Measurements from ENCODE around the gene SVIL. TPM values are rescaled to one million over a fixed set of nuclear protein-coding genes. Genes with fewer than 3 reads are reported as not detected.
"Not testable (repeated sequence)": the region's sequence is repeated elsewhere in the genome, so short reads cannot be mapped to it uniquely, and the experiment has no call there.

Gene SVIL
- total RNA-seq, 1 experiment from 2014 or later = 0.94 TPM

DNA sequence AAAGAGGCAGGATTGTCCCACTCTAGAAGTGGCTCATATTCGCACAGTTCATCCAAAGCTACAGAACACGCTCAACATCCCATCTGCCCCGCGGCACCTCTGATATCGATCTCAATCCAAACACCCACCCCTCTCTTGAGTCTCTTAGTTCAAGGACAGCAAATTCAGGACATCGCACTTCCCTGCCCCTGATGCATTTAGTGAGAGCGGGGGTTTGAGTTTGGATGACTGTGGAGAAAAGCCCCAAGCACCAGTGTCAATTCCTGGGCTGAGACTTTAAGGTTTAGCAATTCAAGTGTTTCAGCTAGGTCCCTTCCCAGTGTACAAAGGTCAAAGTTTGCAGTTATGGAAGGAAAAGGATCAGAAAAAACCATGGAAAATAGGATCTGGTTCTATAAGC is 179.7 kb downstream of the SVIL start:
- no peak for DNase-seq (ENCODE audit: low read depth)

GRCh38 chr10:29454250-29454649 is 180.5 kb downstream of the SVIL start:
- no peak for DNase-seq (ENCODE audit: low read depth)

GRCh38 chr10:29452546-29452945 is 182.2 kb downstream of the SVIL start:
- no peak for DNase-seq (ENCODE audit: low read depth)

- no peak for DNase-seq (ENCODE audit: low read depth)
Observed at GRCh38 chr10:29451946-29452345, 182.8 kb downstream of the SVIL start.

DNA sequence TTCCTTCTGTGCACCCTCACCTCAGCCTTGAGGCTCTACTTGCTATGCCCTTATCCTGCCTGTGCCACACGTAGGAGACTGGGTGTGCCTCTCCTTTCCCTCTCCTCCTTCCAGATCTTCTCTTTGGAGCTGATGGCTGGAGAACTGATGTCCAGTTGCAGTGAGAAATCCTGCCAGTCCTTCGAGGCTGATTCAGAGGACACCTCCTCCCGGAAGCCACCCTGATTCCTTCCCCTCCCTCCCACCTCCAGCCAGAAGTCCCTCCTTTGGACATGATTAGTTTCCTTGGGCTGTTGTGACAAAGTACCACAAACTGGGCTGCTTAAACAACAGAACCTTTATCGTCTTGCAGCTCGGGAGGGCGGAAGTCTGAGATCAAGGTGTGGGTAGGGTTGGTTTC is 184.4 kb downstream of the SVIL start:
- DNase-seq (ENCODE audit: low read depth) = no peak

DNA sequence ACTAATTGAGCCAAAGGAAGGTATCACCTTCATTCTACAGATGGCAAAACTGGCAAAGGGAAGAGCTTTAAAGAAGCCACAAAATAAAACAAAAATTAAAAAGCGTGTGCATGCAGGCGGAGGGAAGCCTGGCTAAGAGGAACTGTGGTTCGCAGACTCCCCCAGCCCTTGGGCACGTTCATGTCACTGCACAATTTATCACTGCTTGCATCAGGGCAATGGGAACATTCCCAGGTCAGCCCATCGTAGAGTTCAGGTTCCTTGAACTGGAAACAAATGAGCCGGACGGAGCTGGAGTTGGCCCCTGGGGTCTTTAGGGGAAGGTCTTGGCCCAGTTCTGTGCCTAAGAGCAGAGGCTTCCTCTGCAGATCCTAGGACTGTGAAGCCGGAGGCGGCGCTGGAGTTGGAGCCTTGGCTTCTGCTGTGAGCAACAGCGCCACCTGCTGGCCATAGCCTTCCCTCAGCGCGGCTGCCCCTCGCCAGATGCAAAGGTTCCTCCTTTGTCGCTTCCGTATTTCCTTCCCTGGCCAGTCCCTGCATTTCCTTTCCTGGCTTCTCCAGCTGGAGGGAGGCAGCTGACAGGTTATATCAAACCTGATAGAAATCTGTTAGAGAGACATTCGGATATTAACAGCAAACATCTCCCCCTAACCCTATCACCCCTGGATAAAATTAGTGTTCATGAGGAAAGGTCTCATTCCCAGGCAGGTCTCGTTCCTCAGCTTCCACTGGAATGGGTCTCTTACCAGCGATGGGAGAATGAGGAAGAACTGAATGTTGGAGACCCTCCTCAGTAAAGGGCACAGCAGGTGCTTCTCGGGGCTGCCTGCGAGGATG is 185.8 kb downstream of the SVIL start:
- DNase-seq (ENCODE audit: low read depth) = peak; percentile 32

DNA sequence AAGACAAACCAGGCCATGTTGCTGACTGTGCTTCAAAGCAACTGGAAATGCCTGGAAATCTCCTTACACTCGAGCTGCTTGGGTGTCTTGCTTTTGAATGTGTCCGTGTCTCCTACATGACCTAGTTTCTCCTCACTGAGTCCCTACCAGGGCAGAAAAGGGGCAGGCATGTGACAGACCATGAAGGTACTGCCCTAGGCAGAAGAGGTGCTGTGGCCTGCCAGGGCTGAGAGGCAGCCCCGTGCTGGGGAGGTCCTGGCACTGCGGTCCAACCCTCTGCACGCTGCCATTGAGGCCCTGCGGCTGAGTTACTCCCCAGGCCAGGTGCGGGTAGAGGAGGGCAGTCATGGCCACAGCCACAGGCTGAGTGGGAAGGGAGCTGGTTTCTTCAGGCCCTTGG is 186.6 kb downstream of the SVIL start:
- no peak for DNase-seq (ENCODE audit: low read depth)

DNA sequence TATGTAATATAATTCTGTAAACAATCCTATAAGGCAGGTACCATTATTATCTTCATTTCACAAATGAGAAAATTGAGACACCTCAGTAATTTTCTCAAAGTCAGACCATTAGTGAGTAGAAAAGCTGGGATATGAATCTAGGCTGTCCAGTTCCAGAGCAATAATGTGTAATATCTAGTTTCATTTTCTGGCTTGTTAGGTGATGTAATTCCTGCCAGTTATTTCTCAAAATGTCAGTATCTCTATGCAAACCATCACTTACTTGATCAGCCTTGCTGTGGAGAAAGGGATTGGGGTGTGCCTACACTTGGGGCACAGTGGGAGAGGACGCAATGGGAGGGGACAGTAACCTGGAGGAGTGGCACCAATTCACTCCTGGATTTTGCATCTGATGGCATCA is 188.4 kb downstream of the SVIL start:
- no peak for DNase-seq (ENCODE audit: low read depth)

- DNase-seq (ENCODE audit: low read depth) = no peak
Observed at GRCh38 chr10:29443745-29444523, 190.8 kb downstream of the SVIL start.

DNA sequence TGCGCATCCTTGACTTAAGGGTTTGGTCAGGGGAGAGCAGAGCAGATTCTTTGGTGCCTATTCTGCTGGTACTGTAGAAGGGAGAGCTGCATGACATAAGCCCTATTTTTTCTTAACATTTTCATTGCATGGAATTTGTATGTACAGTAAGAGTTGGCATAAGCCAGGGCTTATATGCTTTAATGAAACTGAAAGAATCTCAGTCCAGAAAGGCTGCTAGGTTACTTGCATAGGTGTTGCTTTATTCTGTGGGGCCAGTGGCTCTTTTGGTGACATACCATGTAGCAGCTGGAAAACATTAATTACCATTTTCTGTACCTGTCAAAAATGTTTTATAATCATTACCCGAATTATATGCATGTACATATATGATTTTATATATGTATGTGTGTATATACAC is 193.8 kb downstream of the SVIL start:
- no peak for DNase-seq (ENCODE audit: low read depth)

DNA sequence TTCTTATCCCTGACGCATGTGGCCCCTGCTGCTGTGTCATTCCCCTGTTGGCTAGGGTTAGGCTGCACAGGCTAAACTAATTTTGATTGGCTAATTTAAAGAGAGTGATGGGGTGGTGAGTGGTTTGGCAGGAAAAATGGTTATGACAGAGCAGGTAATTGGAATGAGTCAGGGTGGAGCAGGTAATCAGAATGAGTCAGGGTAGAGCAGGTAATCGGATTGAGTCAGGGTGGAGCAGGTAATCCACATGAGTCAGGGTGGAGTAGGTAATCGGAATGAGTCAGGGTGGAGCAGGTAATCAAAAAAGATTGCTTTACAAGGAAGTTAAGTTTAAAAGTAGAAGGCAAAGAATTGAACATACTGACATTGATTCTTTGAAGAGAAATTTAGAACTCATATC is 195.8 kb downstream of the SVIL start:
- not testable (repeated sequence) for DNase-seq (ENCODE audit: low read depth)

DNA sequence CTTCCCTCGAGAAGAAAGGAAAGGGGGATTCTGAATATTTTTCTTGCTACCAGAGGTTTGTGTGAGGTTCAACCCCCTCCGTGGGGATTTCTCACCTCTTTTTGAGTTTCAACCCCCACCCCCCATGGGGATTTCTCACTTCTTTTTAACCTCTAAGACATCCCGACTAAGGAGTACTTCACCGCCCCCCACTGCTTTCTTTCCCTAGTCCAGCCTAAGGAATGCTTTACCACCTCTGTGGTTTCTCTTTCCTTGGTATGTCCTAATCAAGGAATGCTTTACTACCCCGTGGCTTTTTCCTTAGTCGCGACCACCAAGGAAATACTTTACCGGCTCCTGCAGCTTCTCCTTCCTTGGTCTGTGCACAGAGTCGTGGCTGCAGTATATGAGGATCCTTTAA is 196.5 kb downstream of the SVIL start:
- peak; percentile 26 for DNase-seq (ENCODE audit: low read depth)

DNA sequence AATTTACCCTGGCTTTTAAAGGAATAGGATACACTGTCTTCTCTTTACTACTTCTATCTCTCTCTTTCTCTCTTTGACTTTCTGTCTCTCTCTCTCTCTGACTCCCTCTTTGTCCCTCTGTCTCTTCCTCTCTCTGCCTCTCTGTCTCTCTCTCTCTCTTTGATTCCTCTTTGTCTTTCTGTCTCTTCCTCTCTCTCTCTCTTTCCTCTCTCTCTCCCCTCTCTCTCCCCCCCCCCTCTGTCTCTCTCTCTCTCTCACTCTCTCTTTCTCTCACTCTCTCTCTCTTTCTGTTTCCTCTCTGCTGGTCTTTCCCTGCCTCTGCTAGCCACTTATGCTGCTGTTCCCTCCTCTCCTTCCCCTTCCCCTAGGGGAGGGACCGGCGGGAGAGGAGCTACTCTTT is 196.9 kb downstream of the SVIL start:
- DNase-seq (ENCODE audit: low read depth) = no peak

- peak; percentile 65 for DNase-seq (ENCODE audit: low read depth)
Observed at GRCh38 chr10:29435809-29436501, 198.8 kb downstream of the SVIL start.

DNA sequence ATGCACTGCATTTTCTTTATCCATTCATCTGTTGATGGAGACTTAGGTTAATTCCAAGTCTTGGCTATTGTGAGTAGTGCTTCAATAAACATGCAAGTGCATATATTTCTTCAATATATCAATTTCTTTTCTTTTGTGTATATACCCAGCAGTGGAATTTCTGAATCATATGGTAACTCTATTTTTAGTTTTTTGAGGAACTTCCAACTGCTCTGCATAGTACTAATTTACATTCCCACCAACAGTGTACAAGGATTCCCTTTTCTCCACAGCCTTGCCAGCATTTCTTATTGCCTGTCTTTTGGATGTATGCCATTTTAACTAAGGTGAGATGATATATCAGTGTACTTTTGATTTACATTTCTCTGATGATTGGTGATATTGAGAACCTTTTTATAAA is 200.7 kb downstream of the SVIL start:
- no peak for DNase-seq (ENCODE audit: low read depth)

DNA sequence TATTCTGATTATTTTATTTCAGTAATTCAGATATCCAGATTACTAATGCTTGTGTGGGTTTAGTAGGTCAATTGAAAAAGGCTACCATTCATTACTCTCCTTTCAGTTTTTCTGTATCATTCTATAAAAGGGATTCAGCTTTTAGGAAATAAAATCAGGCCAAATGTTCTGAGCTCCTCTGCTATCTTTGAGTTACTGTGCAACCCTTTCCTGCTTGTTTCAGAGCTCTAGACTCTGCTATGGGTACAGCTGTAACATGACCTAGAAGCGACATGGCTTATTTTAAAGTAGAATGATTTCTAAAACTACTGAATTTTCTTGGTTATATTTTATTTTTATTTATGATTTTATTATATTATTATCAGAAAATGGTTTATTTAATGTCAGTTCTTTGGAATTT is 203.1 kb downstream of the SVIL start:
- no peak for DNase-seq (ENCODE audit: low read depth)

DNA sequence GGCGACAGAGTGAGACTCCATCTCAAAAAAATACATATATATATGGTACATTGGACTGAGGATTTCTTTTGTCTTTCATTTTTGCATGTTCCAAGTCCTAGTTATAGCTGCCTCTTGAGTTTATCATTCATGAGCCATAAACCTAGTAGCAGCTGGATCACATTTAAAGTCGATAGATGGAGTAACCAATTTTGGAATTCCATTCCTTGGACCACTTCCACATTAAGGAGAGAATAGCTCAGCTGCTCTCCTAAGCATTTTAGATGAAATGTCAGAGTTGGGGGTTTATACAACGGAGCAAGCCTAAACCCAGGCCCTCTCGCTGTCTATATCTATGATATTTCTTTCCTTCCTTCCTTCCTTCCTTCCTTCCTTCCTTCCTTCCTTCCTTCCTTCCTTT is 204.7 kb downstream of the SVIL start:
- DNase-seq (ENCODE audit: low read depth) = no peak

GRCh38 chr10:29428486-29428885 is 206.3 kb downstream of the SVIL start:
- no peak for DNase-seq (ENCODE audit: low read depth)

GRCh38 chr10:29427667-29428066 is 207.1 kb downstream of the SVIL start:
- DNase-seq (ENCODE audit: low read depth) = no peak

- DNase-seq (ENCODE audit: low read depth) = no peak
Observed at GRCh38 chr10:29426420-29426819, 208.4 kb downstream of the SVIL start.

GRCh38 chr10:29424017-29424416 is 210.8 kb downstream of the SVIL start:
- DNase-seq (ENCODE audit: low read depth) = no peak

DNA sequence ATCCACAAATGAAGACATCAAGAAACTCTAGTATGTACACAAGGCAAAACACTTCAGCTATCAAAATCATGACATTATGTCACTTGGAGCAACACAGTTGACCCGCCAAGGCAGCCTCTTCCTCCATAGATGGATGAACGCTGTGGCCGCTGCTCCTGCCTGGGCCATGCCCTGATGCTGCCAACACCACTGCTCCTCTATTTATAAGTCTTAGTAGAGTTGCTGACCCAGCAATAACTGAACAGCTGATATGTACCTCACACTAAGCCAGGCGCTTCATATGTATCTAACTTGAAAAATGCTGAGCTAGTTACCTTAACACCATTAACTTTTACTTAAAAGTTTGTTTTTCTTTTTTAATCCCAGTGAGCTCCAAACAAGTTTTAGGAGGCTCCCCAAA is 214.0 kb downstream of the SVIL start:
- DNase-seq (ENCODE audit: low read depth) = no peak

DNA sequence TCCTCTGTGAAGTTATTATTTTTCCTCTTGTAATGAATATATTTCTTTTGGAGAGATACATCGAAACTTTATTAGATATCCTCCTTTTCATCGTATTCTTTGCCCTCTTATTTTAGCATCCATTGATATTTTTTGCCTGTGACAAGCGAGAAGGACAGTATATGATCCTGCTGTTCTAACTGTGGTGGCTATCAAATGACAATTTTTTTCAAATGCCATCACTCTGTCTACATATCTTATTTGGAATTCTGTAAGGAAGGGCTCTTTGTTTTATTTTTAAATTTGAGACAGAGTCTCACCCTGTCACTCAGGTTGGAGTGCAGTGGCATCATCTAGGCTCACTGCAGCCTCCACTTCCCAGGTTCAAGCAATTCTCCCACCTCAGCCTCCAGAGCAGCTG is 217.4 kb downstream of the SVIL start:
- DNase-seq (ENCODE audit: low read depth) = no peak

All from M059J (cell line).